GM12878 (cell line): ENCODE results near the gene CEND1. TPM values are rescaled to one million over a fixed set of nuclear protein-coding genes. Genes with fewer than 3 reads are reported as not detected.

Source experiments
- ATAC-seq: fragments of 200-7000 bp; cut with Tn5 transposase; 3 replicates; pipeline ENCODE4 v1.9.1; 2020; ENCODE audit warnings: mild to moderate bottlenecking, moderate library complexity
- BruUV-seq: library from RNA; stranded (reverse); fragments of 400-500 nt; replicated peaks from 2 replicates; lab custom pipeline; 2021; lab: Mats Ljungman, UMichigan
- CTCF ChIA-PET: fragments of 300-600 bp; sonication (Branson Sonifier 250); formaldehyde crosslinking; extraction: SDS; loops from one replicate; lab custom pipeline; 2021; ENCODE audit warnings: inconsistent platforms; lab: Yijun Ruan, JAX
- POLR2A ChIA-PET: fragments of 350-600 bp; formaldehyde crosslinking; extraction: SDS; loops from one replicate; lab custom pipeline; 2021; ENCODE audit warnings: inconsistent platforms; lab: Charles Lee
- RAD21 ChIA-PET: fragments of 300-600 bp; sonication (Branson Sonifier 250); formaldehyde crosslinking; loops from one replicate; lab custom pipeline; 2023; ENCODE audit warnings: antibody characterized with exemption; ENCODE audit not compliant: unreplicated experiment; lab: Charles Lee
- SMC1A ChIA-PET: fragments of 300-600 bp; sonication (Branson Sonifier 250); formaldehyde crosslinking; loops from one replicate; lab custom pipeline; 2023; ENCODE audit not compliant: unreplicated experiment, uncharacterized antibody; lab: Charles Lee
- DNase-seq: peaks from one replicate; pipeline ENCODE4 v3.0.0-alpha.2; 2011; ENCODE audit warnings: low read depth, low spot score
- FAIRE-seq: peaks from 3 replicates; lab custom pipeline; 2011; peaks lifted over from hg19 to GRCh38; lab: Jason Lieb, UNC
- H2AFZ ChIP-seq: 2 replicates; pipeline ENCODE4 v1.6.0; 2011; ENCODE audit warnings: low read depth, low read length, control low read depth; ENCODE audit not compliant: control insufficient read depth
- H3K27ac ChIP-seq: 2 replicates; pipeline ENCODE4 v1.5.1; 2011; ENCODE audit warnings: control low read depth; ENCODE audit not compliant: control insufficient read depth, insufficient read depth
- H3K27me3 ChIP-seq, 2 experiments: replicated peaks in 1 of 2; 2 replicates each; pipeline versions ENCODE4 v1.6.0 to v1.6.1; 2011; ENCODE audit warnings: low read length in 1 of 2; ENCODE audit not compliant: control insufficient read depth in 2 of 2, insufficient read depth in 2 of 2
- H3K36me3 ChIP-seq, 2 experiments: 2 replicates each; pipeline ENCODE4 v1.5.1; 2011; ENCODE audit warnings: low read length in 1 of 2; ENCODE audit not compliant: control insufficient read depth in 2 of 2, insufficient read depth in 2 of 2
- H3K4me1 ChIP-seq: 2 replicates; pipeline ENCODE4 v1.6.1; 2011; ENCODE audit warnings: mild to moderate bottlenecking, low read length, moderate library complexity, mixed read lengths; ENCODE audit not compliant: control insufficient read depth, insufficient read depth
- H3K4me2 ChIP-seq: 2 replicates; pipeline ENCODE4 v1.6.0; 2011; ENCODE audit warnings: control low read depth; ENCODE audit not compliant: control insufficient read depth, insufficient read depth
- H3K4me3 ChIP-seq: fragments of 200-600 bp; sonication (generic); 2 replicates; pipeline ENCODE4 v1.5.1; 2016
- H3K79me2 ChIP-seq: 2 replicates; pipeline ENCODE4 v1.6.0; 2011; ENCODE audit warnings: low read length; ENCODE audit not compliant: control insufficient read depth, insufficient read depth
- H3K9ac ChIP-seq: 2 replicates; pipeline ENCODE4 v1.8.0; 2011; ENCODE audit warnings: low read length, control low read depth, mixed read lengths; ENCODE audit not compliant: control insufficient read depth, insufficient read depth
- H3K9me3 ChIP-seq: replicated peaks from 3 replicates; pipeline ENCODE4 v1.5.1; 2011; ENCODE audit warnings: mild to moderate bottlenecking, low read length; ENCODE audit not compliant: control insufficient read depth, insufficient read depth
- H4K20me1 ChIP-seq: 2 replicates; pipeline ENCODE4 v1.6.0; 2011; ENCODE audit not compliant: control insufficient read depth, insufficient read depth
- EED ChIP-seq: sonication (generic); IDR thresholded peaks from 2 replicates; pipeline ENCODE4 v1.6.1; 2016; ENCODE audit warnings: antibody characterized with exemption, low read depth
- FOS ChIP-seq: IDR thresholded peaks from 3 replicates; pipeline ENCODE4 v1.6.1; 2011; ENCODE audit warnings: borderline replicate concordance; ENCODE audit not compliant: insufficient read length; ENCODE audit errors: extremely low read depth
- HDAC6 ChIP-seq: fragments of 200-600 bp; sonication (generic); IDR thresholded peaks from one replicate; pipeline ENCODE4 v1.8.0; 2017; ENCODE audit warnings: antibody characterized with exemption; ENCODE audit not compliant: unreplicated experiment
- LARP7 ChIP-seq: fragments of 450-650 bp; IDR thresholded peaks from 2 replicates; pipeline ENCODE4 v1.6.1; 2017; ENCODE audit warnings: mild to moderate bottlenecking
- MEF2B ChIP-seq: fragments of 450-650 bp; IDR thresholded peaks from 2 replicates; pipeline ENCODE4 v1.6.1; 2018; ENCODE audit warnings: mild to moderate bottlenecking, moderate library complexity; ENCODE audit not compliant: partially characterized antibody, poor library complexity, severe bottlenecking
- NFYB ChIP-seq: IDR thresholded peaks from 2 replicates; pipeline ENCODE4 v1.6.1; 2011; ENCODE audit warnings: low read depth, mild to moderate bottlenecking, low read length, improper control_type of control experiment, moderate library complexity; ENCODE audit not compliant: insufficient read depth
- POLR2AphosphoS2 ChIP-seq: IDR thresholded peaks from 2 replicates; pipeline ENCODE4 v1.6.1; 2011; ENCODE audit warnings: low read depth, mild to moderate bottlenecking, low read length, improper control_type of control experiment, moderate library complexity
- RCOR1 ChIP-seq: conservative IDR thresholded peaks from 2 replicates; pipeline ENCODE4 v1.6.1; 2012; ENCODE audit warnings: low read depth, low read length, improper control_type of control experiment
- SUZ12 ChIP-seq: fragments of 200-600 bp; sonication (generic); IDR thresholded peaks from one replicate; pipeline ENCODE4 v1.6.1; 2018; ENCODE audit warnings: antibody characterized with exemption, mild to moderate bottlenecking; ENCODE audit not compliant: unreplicated experiment
- TAF1 ChIP-seq: IDR thresholded peaks from 2 replicates; pipeline ENCODE4 v1.6.1; 2011; ENCODE audit warnings: mild to moderate bottlenecking, low read depth, low read length, borderline replicate concordance
- WRNIP1 ChIP-seq: IDR thresholded peaks from 2 replicates; pipeline ENCODE4 v1.6.1; 2011; ENCODE audit warnings: low read depth, low read length, improper control_type of control experiment, borderline replicate concordance
- YBX1 ChIP-seq: fragments of 450-650 bp; IDR thresholded peaks from 2 replicates; pipeline ENCODE4 v1.6.1; 2016; ENCODE audit warnings: antibody characterized with exemption
- ZNF622 ChIP-seq: fragments of 450-650 bp; IDR thresholded peaks from 2 replicates; pipeline ENCODE4 v1.6.1; 2017; ENCODE audit warnings: mild to moderate bottlenecking, inconsistent platforms
- WGBS: methylation state at CpG from one replicate; pipeline ENCODE4 v1.1.6; 2016; ENCODE audit warnings: low lambda C conversion rate; ENCODE audit not compliant: insufficient replicate concordance, insufficient coverage; ENCODE audit errors: missing lambda C conversion rate; 5-methylcytosine and 5-hydroxymethylcytosine counted together
- in situ Hi-C: fragments of 300-500 bp; cut with MboI; formaldehyde crosslinking; loops from 9 replicates; pipeline ENCODE4 v1.14.3; 2018; ENCODE audit warnings: mixed read lengths
- intact Hi-C: fragments of 100-400 bp; cut with micrococcal nuclease; formaldehyde crosslinking; loops from one replicate; pipeline ENCODE4 v1.14.2; 2022; ENCODE audit not compliant: unreplicated experiment
- polyA plus RNA-seq, 11 experiments: library from polyadenylated mRNA; depleted of rRNA in 4 of 11; unstranded in 6 of 11; stranded (reverse) in 5 of 11; fragments of >200 nt; fragmentation: Nextera tagmentation in 4 of 11; fragmentation: Illumina TruSeq in 1 of 11; extraction: Ambion mirVana in 4 of 11; extraction: Trizol in 1 of 11; gene quantifications; 1 replicate in 1 of 11; 2 replicates in 10 of 11; pipeline versions ENCODE4 v1.2.1 to v1.2.3, GENCODE V29; 2011 to 2016; ENCODE audit warnings: inconsistent platforms in 2 of 11, missing spikeins in 2 of 11, low read depth in 1 of 11
- total RNA-seq, 4 experiments: library from RNA; depleted of rRNA in 3 of 4; stranded (reverse); fragments of >200 nt in 3 of 4; fragmentation: Illumina TruSeq in 1 of 4; extraction: Trizol in 1 of 4; gene quantifications; 2 replicates each; pipeline versions ENCODE4 v1.2.1 to v1.2.3, GENCODE V29; 2013 to 2021
- TF ChIP-seq, protein P1 (sequence below): fragments of 450-650 bp; IDR thresholded peaks from 2 replicates; pipeline ENCODE4 v1.6.1; 2018; ENCODE audit warnings: borderline replicate concordance, mild to moderate bottlenecking; ENCODE audit not compliant: partially characterized antibody

CEND1 gene
- total and polyA plus RNA-seq, 10 of the 15 experiments (the other 5 are each of a cell fraction or from before 2014, with no cell fraction given), result 0.31 to 13.6 (median 7.2) TPM; not detected in 1

DNA sequence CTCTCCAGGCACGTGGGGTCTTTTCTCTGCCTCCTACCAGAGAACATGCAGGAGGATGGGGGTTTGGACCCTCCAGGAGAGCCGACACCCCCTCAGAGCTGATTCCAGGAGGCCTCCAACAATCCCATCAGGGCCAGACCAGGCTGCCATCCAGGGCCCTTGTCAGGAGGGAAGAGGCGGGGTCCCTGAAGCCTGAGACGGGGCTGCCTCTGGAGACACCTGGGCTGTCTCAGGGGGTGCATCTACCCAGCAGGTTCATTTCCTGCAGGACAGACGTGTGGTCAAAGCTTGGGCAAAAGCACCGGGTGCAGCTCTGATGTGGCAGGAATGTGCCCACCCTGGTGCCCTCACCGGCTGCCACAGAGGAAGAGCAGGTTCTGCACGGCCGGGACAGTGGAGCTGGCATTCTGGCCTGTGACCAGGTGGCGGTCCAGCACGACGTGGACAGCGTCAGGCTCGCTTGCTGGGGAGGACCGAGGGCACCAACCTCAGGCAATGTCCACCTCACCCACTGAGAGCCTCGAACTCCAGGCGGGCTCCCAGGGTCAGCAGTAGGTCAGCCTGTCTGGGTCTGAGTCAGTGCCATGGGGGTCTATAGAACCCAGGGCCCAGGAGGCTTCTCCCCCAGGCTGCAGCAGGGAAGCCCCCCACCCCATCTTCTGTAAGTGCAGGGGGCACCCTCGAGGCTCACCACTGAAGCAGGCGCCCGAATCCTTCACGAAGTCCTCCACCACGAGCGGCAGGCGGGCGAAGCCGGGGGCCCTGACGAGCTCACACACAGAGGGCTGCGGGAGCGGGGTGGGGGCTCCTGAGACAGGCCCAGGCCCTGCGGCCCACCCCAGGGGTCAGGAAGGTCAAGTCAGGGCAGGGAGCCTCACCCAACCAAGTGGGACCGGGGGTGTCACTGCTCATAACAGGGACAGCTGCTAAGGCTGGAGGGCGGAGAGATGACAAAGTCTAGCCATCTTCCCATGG, 19.0 kb downstream of the CEND1 start:
- Histone ChIP-seq H3K9me3 (no peaks in the 10 kb centered on the region), H3K4me3 (no peak overlapping the region), H3K27ac (no peak overlapping the region), H3K9ac (no peak overlapping the region; the same call in 1 of the 2 replicates), H3K36me3 (peaks cover 7 to 29% of the 10 kb centered on the region in 2 experiments; a peak in 3 of 4 replicates), H4K20me1 (no peaks in the 10 kb centered on the region), H3K79me2 (peaks cover 19% of the 10 kb centered on the region), H3K4me1 (peaks cover 7% of the 10 kb centered on the region), H3K4me2 (no peak overlapping the region), H2AFZ (no peak overlapping the region), H3K27me3 (no peaks in the 10 kb centered on the region)
- WGBS, result 92% methylated on average over 32 of the region's 32 CpGs
- RAD21 ChIA-PET, result no interaction called here
- FAIRE-seq (no peak), ATAC-seq (no peak), DNase-seq (no peak)
- no TSS peak for BruUV-seq
- intact Hi-C loops, result no loop called here
- POLR2A ChIA-PET, result no interaction called here
- SMC1A ChIA-PET, result no interaction called here
- CTCF ChIA-PET, result no interaction called here
- in situ Hi-C loops, result no loop called here
- TF ChIP-seq SUZ12, result no peak
- no peak for TF ChIP-seq MEF2B
- TF ChIP-seq NFYB, result no peak
- TF ChIP-seq RCOR1, result no peak
- no peak for TF ChIP-seq EED
- no peak for TF ChIP-seq LARP7
- TF ChIP-seq, protein P1, sequence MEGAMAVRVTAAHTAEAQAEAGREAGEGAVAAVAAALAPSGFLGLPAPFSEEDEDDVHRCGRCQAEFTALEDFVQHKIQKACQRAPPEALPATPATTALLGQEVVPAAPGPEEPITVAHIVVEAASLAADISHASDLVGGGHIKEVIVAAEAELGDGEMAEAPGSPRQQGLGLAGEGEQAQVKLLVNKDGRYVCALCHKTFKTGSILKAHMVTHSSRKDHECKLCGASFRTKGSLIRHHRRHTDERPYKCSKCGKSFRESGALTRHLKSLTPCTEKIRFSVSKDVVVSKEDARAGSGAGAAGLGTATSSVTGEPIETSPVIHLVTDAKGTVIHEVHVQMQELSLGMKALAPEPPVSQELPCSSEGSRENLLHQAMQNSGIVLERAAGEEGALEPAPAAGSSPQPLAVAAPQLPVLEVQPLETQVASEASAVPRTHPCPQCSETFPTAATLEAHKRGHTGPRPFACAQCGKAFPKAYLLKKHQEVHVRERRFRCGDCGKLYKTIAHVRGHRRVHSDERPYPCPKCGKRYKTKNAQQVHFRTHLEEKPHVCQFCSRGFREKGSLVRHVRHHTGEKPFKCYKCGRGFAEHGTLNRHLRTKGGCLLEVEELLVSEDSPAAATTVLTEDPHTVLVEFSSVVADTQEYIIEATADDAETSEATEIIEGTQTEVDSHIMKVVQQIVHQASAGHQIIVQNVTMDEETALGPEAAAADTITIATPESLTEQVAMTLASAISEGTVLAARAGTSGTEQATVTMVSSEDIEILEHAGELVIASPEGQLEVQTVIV, result no peak
- TF ChIP-seq POLR2AphosphoS2, result no peak
- no peak for TF ChIP-seq WRNIP1
- no peak for TF ChIP-seq YBX1
- no peak for TF ChIP-seq ZNF622
- no peak for TF ChIP-seq TAF1
- no peak for TF ChIP-seq HDAC6
- TF ChIP-seq FOS, result no peak
